Osteoblast (primary cell): Measurements from ENCODE around the gene DCAKD. TPM values are rescaled to one million over a fixed set of nuclear protein-coding genes. Genes with fewer than 3 reads are reported as not detected.
A peak's percentile ranks its signal among the peaks of the same experiment; 100 is the strongest.

Source experiments
- DNase-seq: peaks from one replicate; pipeline ENCODE4 v3.0.0; 2011; ENCODE audit warnings: low spot score, mixed read lengths; ENCODE audit not compliant: insufficient read length; ENCODE audit errors: missing footprints
- H2AFZ ChIP-seq: 2 replicates; pipeline ENCODE4 v1.6.0; 2011; ENCODE audit warnings: mild to moderate bottlenecking, low read length
- H3K27ac ChIP-seq: 2 replicates; pipeline ENCODE4 v1.5.1; 2011; ENCODE audit warnings: mild to moderate bottlenecking, low read depth, low read length, moderate library complexity
- H3K27me3 ChIP-seq: 2 replicates; pipeline ENCODE4 v1.6.0; 2012; ENCODE audit warnings: mild to moderate bottlenecking, control low read depth, inconsistent platforms, low read length, moderate library complexity; ENCODE audit not compliant: insufficient read depth
- H3K36me3 ChIP-seq: 2 replicates; pipeline ENCODE4 v1.5.1; 2011; ENCODE audit warnings: mild to moderate bottlenecking, low read length, control low read depth, moderate library complexity; ENCODE audit not compliant: insufficient read depth
- H3K4me1 ChIP-seq: 2 replicates; pipeline ENCODE4 v1.5.1; 2011; ENCODE audit warnings: mild to moderate bottlenecking, low read length, control low read depth, moderate library complexity; ENCODE audit not compliant: insufficient read depth
- H3K4me2 ChIP-seq: 2 replicates; pipeline ENCODE4 v1.6.0; 2011; ENCODE audit warnings: mild to moderate bottlenecking, low read length; ENCODE audit not compliant: insufficient read depth
- H3K4me3 ChIP-seq: fragments of 200-600 bp; sonication (generic); 3 replicates; pipeline ENCODE4 v1.5.1; 2012; ENCODE audit warnings: mild to moderate bottlenecking, low read length, inconsistent platforms; ENCODE audit not compliant: insufficient read depth
- H3K79me2 ChIP-seq: 2 replicates; pipeline ENCODE4 v1.6.0; 2012; ENCODE audit warnings: mild to moderate bottlenecking, low read length, control low read depth, inconsistent platforms; ENCODE audit not compliant: insufficient read depth
- H3K9me3 ChIP-seq: 2 replicates; pipeline ENCODE4 v1.5.1; 2011; ENCODE audit warnings: low read depth, low read length, control low read depth
- H4K20me1 ChIP-seq: 2 replicates; pipeline ENCODE4 v1.6.0; 2012; ENCODE audit warnings: mild to moderate bottlenecking, low read length, control low read depth; ENCODE audit not compliant: insufficient read depth
- CTCF ChIP-seq: IDR thresholded peaks from 2 replicates; pipeline ENCODE4 v1.5.1; 2011; ENCODE audit warnings: mild to moderate bottlenecking, low read depth, low read length, moderate library complexity; ENCODE audit errors: extremely low read depth
- total RNA-seq: library from RNA; depleted of rRNA; stranded (reverse); fragments of >200 nt; gene quantifications from 2 replicates; pipeline ENCODE4 v1.2.3, GENCODE V29; 2012

The DCAKD gene
- total RNA-seq, 1 donor, result 39.1 TPM

GRCh38 chr17:45087504-45087975 is 36.1 kb upstream of the DCAKD start:
- DNase-seq, result peak; percentile 82
- Histone ChIP-seq H3K9me3 (no peaks in the 10 kb centered on the region), H3K4me2 (peak overlapping the region; percentile 30), H3K27ac (peak overlapping the region; percentile 18), H3K4me3 (no peak overlapping the region), H4K20me1 (no peaks in the 10 kb centered on the region), H3K79me2 (peaks cover 24% of the 10 kb centered on the region), H3K27me3 (no peaks in the 10 kb centered on the region), H2AFZ (no peak overlapping the region), H3K36me3 (peaks cover 81% of the 10 kb centered on the region), H3K4me1 (peaks cover 34% of the 10 kb centered on the region)
- TF ChIP-seq CTCF, result no peak

- H3K4me2 ChIP-seq, result peak overlapping the region; percentile 30
- H3K4me1 ChIP-seq, result peaks cover 28% of the 10 kb centered on the region
- peaks cover 82% of the 10 kb centered on the region for H3K36me3 ChIP-seq
- H3K27ac ChIP-seq, result peak overlapping the region; percentile 18
- H3K27me3 ChIP-seq, result no peaks in the 10 kb centered on the region
- TF ChIP-seq CTCF, result no peak
- no peaks in the 10 kb centered on the region for H3K9me3 ChIP-seq
- no peaks in the 10 kb centered on the region for H4K20me1 ChIP-seq
- DNase-seq, result peak; percentile 81
- H2AFZ ChIP-seq, result no peak overlapping the region
- no peak overlapping the region for H3K4me3 ChIP-seq
- peaks cover 28% of the 10 kb centered on the region for H3K79me2 ChIP-seq
Observed at GRCh38 chr17:45086865-45087503, 35.6 kb upstream of the DCAKD start.

GRCh38 chr17:45086391-45086790 is 35.0 kb upstream of the DCAKD start:
- no peak overlapping the region for H3K4me2 ChIP-seq
- TF ChIP-seq CTCF, result no peak
- H3K9me3 ChIP-seq, result no peaks in the 10 kb centered on the region
- no peaks in the 10 kb centered on the region for H3K27me3 ChIP-seq
- peaks cover 25% of the 10 kb centered on the region for H3K4me1 ChIP-seq
- no peaks in the 10 kb centered on the region for H4K20me1 ChIP-seq
- peaks cover 33% of the 10 kb centered on the region for H3K79me2 ChIP-seq
- H3K4me3 ChIP-seq, result no peak overlapping the region
- H2AFZ ChIP-seq, result no peak overlapping the region
- H3K36me3 ChIP-seq, result peaks cover 82% of the 10 kb centered on the region
- no peak overlapping the region for H3K27ac ChIP-seq
- no peak for DNase-seq

GRCh38 chr17:45081047-45081703 is 29.7 kb upstream of the DCAKD start:
- Histone ChIP-seq H3K27ac (no peak overlapping the region), H3K4me1 (peaks cover 4% of the 10 kb centered on the region), H3K4me3 (no peak overlapping the region), H3K36me3 (peaks cover 58% of the 10 kb centered on the region), H2AFZ (no peak overlapping the region), H3K79me2 (peaks cover 62% of the 10 kb centered on the region), H4K20me1 (peaks cover 20% of the 10 kb centered on the region), H3K9me3 (no peaks in the 10 kb centered on the region), H3K4me2 (no peak overlapping the region), H3K27me3 (no peaks in the 10 kb centered on the region)
- TF ChIP-seq CTCF, result no peak
- DNase-seq, result no peak
